Midbrain (tissue), 1 donor: ENCODE data around the gene NKAP.
"Not testable (repeated sequence)": the region's sequence is repeated elsewhere in the genome, so short reads cannot be mapped to it uniquely, and the experiment has no call there.

Source experiments
- DNase-seq: peaks from one replicate; lab custom pipeline; 2025; lab: John Stamatoyannopoulos, UW

The NKAP gene

GRCh38 chrX:119935215-119935874 lies 8.2 kb downstream of the NKAP start:
- no peak for DNase-seq

GRCh38 chrX:119922391-119922790 lies 21.2 kb downstream of the NKAP start:
- DNase-seq: not testable (repeated sequence)

GRCh38 chrX:119919835-119920585 lies 23.5 kb downstream of the NKAP start:
- DNase-seq: no peak

- DNase-seq: no peak
Observed at GRCh38 chrX:119917877-119918276, 25.7 kb downstream of the NKAP start.

GRCh38 chrX:119916310-119916709 lies 27.2 kb downstream of the NKAP start:
- no peak for DNase-seq

GRCh38 chrX:119900976-119901375 lies 42.6 kb downstream of the NKAP start:
- DNase-seq: no peak

- no peak for DNase-seq
Observed at GRCh38 chrX:119899125-119899524, 44.4 kb downstream of the NKAP start.

GRCh38 chrX:119895843-119896326 lies 47.7 kb downstream of the NKAP start, which contains the start of gene AKAP14:
AKAP14 (plus strand) TSS chrX:119895893; CDS start chrX:119903224, 7,331 bp downstream.
- no peak for DNase-seq

GRCh38 chrX:119891961-119892692 lies 51.4 kb downstream of the NKAP start:
- not testable (repeated sequence) for DNase-seq

- not testable (repeated sequence) for DNase-seq
Observed at GRCh38 chrX:119890626-119891025, 52.9 kb downstream of the NKAP start.

GRCh38 chrX:119887721-119888425 lies 55.7 kb downstream of the NKAP start:
- peak; percentile 5 for DNase-seq

GRCh38 chrX:119885554-119886428 lies 57.8 kb downstream of the NKAP start:
- DNase-seq: no peak

GRCh38 chrX:119880552-119881437 lies 62.8 kb downstream of the NKAP start:
- DNase-seq: no peak

- no peak for DNase-seq
Observed at GRCh38 chrX:119880076-119880475, 63.5 kb downstream of the NKAP start.

- no peak for DNase-seq
Observed at GRCh38 chrX:119878740-119879139, 64.8 kb downstream of the NKAP start.

- DNase-seq: peak; percentile 83
Observed at GRCh38 chrX:119871599-119872395, 71.8 kb downstream of the NKAP start, which contains the start of the genes NDUFA1 and RNF113A. NDUFA1 (plus strand) TSS chrX:119871832; CDS start chrX:119871912, 80 bp downstream. RNF113A (minus strand) TSS chrX:119871733; CDS start chrX:119871613, 120 bp downstream.

- no peak for DNase-seq
Observed at GRCh38 chrX:119871245-119871598, 72.3 kb downstream of the NKAP start.
